Activated naive CD4-positive, alpha-beta T cell treated with anti-CD3 and anti-CD28 coated beads for 36 hours (primary cell): Measurements from ENCODE around the gene NCOR2. TPM values are rescaled to one million over a fixed set of nuclear protein-coding genes. Genes with fewer than 3 reads are reported as not detected.

ENCODE experiments used
- CTCF ChIA-PET: fragments of 350-600 bp; sonication (Branson Sonifier 250); formaldehyde crosslinking; loops from one replicate; lab custom pipeline; 2021; ENCODE audit warnings: antibody characterized with exemption; lab: Charles Lee
- DNase-seq: peaks from one replicate; pipeline ENCODE4 v3.0.0-alpha.2; 2020
- H3K27ac Mint-ChIP-seq: one replicate; pipeline ENCODE4 v1.8.0; 2021; ENCODE audit warnings: mild to moderate bottlenecking, mixed read lengths
- H3K27me3 Mint-ChIP-seq: one replicate; pipeline ENCODE4 v1.8.0; 2021; ENCODE audit warnings: low read depth, mixed read lengths
- H3K36me3 Mint-ChIP-seq: one replicate; pipeline ENCODE4 v1.8.0; 2021; ENCODE audit warnings: low read depth, mixed read lengths
- H3K4me1 Mint-ChIP-seq: one replicate; pipeline ENCODE4 v1.8.0; 2021; ENCODE audit warnings: low read depth, mixed read lengths
- H3K4me3 Mint-ChIP-seq: one replicate; pipeline ENCODE4 v1.8.0; 2021; ENCODE audit warnings: mild to moderate bottlenecking, moderate library complexity, mixed read lengths
- H3K9me3 Mint-ChIP-seq: one replicate; pipeline ENCODE4 v1.8.0; 2021; ENCODE audit warnings: mixed read lengths
- intact Hi-C: fragments of 100-400 bp; cut with micrococcal nuclease; formaldehyde crosslinking; loops from one replicate; pipeline ENCODE4 v1.15.1; 2023
- total RNA-seq, 2 experiments: library from RNA; stranded (reverse); gene quantifications; one replicate each; pipeline ENCODE4 v1.2.3, GENCODE V29; 2021

NCOR2 gene
- total RNA-seq, result 100 to 1,000 TPM; 102 TPM

DNA sequence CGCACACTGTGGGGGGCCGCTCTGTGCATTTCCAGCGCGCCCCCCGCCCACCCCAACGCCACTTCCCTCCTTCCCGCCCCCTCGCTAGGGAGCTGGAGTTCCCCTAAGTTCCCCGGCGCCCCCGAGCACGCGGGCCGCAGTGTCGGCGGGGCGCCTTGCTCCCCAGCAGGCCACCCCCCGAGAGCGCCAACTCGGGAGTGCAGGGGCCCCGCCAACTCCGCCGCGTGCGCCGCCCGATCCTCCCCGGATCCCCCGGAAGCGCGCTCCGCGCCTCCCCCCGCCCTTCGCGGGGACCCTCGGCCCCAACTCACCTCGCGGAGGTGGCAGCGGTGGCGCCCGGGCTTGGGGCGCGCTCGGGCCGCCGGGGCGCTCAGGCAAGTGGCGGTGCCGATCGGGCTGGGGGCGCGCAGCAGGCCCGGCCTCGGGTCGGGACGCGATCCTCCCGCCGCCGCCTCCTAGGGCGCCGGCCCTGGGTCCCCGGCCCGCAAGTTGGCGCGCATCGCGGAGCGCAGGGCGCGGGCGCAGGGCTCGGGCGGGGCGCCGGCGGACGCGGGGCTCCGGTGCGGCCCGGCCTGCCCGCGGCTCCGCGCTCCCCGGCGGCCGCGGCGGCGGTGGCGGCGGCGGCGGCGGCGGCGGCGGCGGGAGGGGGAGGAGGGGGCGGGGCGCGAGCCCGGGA is at the start of gene NCOR2:
Gene NCOR2 (minus strand): TSS at position 616 of the 676 bp plus-strand sequence. CDS start 72,361 bp downstream, outside the sequence.
- peak within 1 kb of the TSS; percentile 91 for H3K4me3 Mint-ChIP-seq
- no peaks in the 10 kb centered on the region for H3K9me3 Mint-ChIP-seq
- CTCF ChIA-PET, result interaction anchor here (0.5 to 1.3 kb wide), 4 partner anchors 12 to 194 kb away, joined by 3 to 4 read pairs (median 3); no protein-coding TSS in a partner anchor
- H3K36me3 Mint-ChIP-seq, result no peaks in the 10 kb centered on the region
- H3K27me3 Mint-ChIP-seq, result no peaks in the 10 kb centered on the region
- peak within 1 kb of the TSS; percentile 87 for H3K27ac Mint-ChIP-seq
- peak; percentile 40 for DNase-seq
- intact Hi-C loops, result loop anchor here (2.0 to 10.0 kb wide), 7 partner anchors 100 to 855 kb away; partner anchors contain the start of gene ATP6V0A2
- H3K4me1 Mint-ChIP-seq, result peaks cover 37% of the 10 kb centered on the region

- intact Hi-C loops, result no loop called here
- Mint-ChIP-seq H3K36me3 (no peaks in the 10 kb centered on the region), H3K27me3 (no peaks in the 10 kb centered on the region), H3K9me3 (peaks cover 2% of the 10 kb centered on the region), H3K4me1 (peaks cover 3% of the 10 kb centered on the region), H3K4me3 (no peak overlapping the region), H3K27ac (no peak overlapping the region)
- no peak for DNase-seq
- CTCF ChIA-PET, result no interaction called here
Observed at GRCh38 chr12:124616394-124617221, 49.2 kb upstream of the NCOR2 start.

DNA sequence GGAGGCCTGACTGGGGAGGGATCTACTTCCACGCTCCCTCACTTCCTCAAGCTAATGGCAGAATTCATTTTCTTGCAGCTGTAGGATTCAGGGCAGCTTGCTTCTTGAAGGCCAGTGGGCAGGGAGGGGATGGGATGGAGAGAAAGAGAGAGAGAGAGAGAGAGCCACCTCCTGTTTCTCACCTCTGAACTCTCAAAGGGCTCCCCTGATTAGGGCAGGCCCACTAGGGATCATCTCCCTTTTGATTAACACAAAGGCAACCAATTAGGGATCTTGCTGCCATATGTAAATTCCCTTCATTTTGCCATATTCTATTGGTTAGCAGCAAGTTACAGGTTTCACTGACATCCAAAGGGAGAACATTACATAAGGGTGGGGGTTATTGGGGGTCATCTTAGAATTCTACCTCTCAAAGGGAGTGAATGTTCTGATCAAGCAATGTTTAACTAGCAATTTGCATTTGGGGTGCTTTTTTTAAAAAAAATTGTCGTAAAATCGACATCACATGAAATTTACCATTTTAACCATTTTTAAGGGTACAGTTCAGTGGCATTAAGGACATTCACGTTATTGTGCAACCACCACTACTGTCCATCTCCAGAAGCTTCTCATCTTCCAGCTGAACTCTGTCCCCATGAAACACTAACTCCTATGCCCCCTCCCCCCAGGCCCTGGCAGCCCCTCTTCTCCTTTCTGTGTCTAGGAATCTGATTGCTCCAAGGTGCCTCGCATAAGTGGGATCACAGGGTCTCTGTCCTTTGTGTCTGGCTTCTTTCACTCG is 47.3 kb upstream of the NCOR2 start:
- intact Hi-C loops, result no loop called here
- CTCF ChIA-PET, result no interaction called here
- Mint-ChIP-seq H3K36me3 (no peaks in the 10 kb centered on the region), H3K27ac (no peak overlapping the region), H3K9me3 (peaks cover 2% of the 10 kb centered on the region), H3K4me3 (no peak overlapping the region), H3K4me1 (peaks cover 5% of the 10 kb centered on the region), H3K27me3 (no peaks in the 10 kb centered on the region)
- DNase-seq, result no peak

DNA sequence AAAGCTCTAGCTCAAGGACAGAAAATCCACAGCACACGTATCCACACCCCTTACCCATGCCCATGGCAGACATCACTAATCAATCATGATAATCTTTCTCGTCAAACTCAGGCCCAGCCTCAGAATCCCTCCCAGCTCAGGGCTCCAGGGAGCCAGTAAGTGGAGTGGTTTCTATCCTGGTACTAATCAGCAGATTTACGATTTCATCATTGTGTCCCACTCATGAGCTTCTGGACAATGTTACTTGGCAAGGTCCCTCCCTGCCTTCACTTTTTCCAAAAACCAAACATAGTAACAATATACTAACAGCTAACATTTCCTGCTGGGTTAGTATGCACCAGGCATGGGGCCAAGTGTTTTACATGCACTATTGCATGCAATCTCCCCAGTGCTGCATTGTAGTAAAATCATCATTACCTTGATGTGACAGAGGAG is 45.8 kb upstream of the NCOR2 start:
- CTCF ChIA-PET, result no interaction called here
- peaks cover 2% of the 10 kb centered on the region for H3K9me3 Mint-ChIP-seq
- no peaks in the 10 kb centered on the region for H3K36me3 Mint-ChIP-seq
- no peak overlapping the region for H3K4me3 Mint-ChIP-seq
- H3K4me1 Mint-ChIP-seq, result peaks cover 20% of the 10 kb centered on the region
- intact Hi-C loops, result no loop called here
- peak overlapping the region; percentile 53 for H3K27ac Mint-ChIP-seq
- no peak for DNase-seq
- H3K27me3 Mint-ChIP-seq, result peaks cover 2% of the 10 kb centered on the region

- CTCF ChIA-PET, result no interaction called here
- DNase-seq, result no peak
- intact Hi-C loops, result no loop called here
- H3K27me3 Mint-ChIP-seq, result peaks cover 2% of the 10 kb centered on the region
- no peak overlapping the region for H3K4me3 Mint-ChIP-seq
- H3K4me1 Mint-ChIP-seq, result peaks cover 25% of the 10 kb centered on the region
- H3K9me3 Mint-ChIP-seq, result peaks cover 2% of the 10 kb centered on the region
- H3K27ac Mint-ChIP-seq, result no peak overlapping the region
- H3K36me3 Mint-ChIP-seq, result no peaks in the 10 kb centered on the region
Observed at GRCh38 chr12:124612410-124612680, 44.9 kb upstream of the NCOR2 start.

DNA sequence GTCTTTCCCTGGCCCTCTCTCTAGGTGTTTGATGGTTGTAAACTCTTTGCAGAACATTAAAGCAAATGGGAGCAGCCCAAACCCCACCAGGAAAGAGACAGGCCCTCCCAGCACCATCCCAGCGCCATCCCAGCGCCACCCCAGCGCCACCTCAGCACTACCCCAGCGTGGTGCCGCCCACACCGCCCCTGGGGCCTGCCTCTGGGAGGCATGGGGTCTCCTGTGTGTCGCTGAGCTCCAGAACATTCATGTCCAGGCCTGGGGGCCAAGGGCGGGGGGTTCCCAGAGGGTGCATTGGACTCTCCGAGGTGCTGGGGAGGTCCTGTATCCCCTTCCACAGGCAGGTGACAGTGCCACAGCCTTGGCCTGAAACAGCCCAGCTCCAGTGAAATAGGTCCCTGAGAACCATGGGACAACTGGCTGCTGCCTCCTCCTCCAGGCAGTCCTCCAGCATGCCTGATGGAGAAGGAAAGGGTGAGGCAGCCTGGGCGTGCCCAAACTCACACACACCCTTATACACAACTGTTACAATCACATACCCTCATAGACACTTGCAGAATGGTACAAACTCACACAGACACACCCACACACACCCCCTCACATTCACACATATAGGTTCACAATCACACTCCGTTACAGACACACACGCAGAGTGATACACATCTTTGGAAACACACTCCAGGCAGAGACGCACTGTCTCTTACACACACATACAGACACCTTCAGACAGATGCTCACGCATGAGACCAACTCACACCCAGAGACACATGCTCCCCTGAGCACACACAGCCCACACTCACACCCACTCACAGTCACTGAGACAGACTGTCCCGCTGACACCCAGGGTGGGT is 44.4 kb upstream of the NCOR2 start:
- Mint-ChIP-seq H3K4me3 (no peak overlapping the region), H3K27ac (no peak overlapping the region), H3K9me3 (peaks cover 2% of the 10 kb centered on the region), H3K4me1 (peaks cover 22% of the 10 kb centered on the region), H3K27me3 (peaks cover 2% of the 10 kb centered on the region), H3K36me3 (no peaks in the 10 kb centered on the region)
- intact Hi-C loops, result no loop called here
- CTCF ChIA-PET, result no interaction called here
- DNase-seq, result no peak

DNA sequence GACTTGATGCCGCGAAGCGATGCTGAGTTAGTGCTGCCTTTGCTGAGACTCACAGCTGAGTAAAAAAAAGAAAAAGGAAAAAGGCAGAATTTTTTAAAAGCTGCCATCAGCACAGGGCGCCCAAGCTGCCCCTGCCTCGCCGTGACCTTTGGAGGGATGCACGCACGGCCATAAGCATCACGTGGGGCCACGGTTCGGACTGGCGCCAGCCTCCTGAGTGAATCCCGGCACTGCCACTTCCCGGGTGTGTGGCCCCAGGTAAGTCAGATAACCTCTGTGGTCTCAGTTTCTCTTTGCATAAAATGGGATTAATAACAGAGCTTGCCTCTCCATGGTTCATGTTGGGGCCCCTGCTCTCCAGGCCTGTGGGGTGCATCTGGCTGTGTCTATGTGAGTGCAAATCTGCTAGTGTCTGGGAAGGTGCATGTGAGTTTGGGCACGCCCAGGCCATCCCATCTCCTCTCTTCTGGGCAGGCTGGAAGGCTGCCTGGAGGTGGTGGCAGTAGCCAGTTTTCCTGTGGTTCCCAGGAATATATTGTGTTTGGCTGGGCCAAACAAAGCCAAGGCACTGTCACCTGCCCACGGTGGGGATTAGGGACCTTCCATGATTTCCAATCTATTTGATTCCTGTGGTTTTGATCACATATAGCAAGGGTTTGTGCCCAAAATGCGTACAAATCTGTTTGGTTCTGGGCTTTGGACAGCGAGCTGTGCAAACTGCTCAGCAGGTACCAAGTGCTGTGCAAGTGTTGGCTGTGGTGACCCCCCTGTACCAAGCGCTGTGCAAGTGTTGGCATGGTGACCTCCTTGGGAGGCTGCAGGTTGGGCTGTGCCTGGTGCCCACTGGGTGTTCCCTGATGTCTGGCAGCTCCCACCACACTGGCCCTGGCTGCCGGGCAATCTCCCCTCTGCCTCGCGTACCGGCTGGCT is 43.5 kb upstream of the NCOR2 start:
- Mint-ChIP-seq H3K9me3 (peaks cover 2% of the 10 kb centered on the region), H3K36me3 (no peaks in the 10 kb centered on the region), H3K27ac (no peak overlapping the region), H3K27me3 (peaks cover 2% of the 10 kb centered on the region), H3K4me3 (no peak overlapping the region), H3K4me1 (peaks cover 21% of the 10 kb centered on the region)
- CTCF ChIA-PET, result no interaction called here
- intact Hi-C loops, result no loop called here
- DNase-seq, result no peak

- no peak overlapping the region for H3K27ac Mint-ChIP-seq
- H3K9me3 Mint-ChIP-seq, result peaks cover 2% of the 10 kb centered on the region
- peak; percentile 28 for DNase-seq
Observed at GRCh38 chr12:124610021-124610612, 42.7 kb upstream of the NCOR2 start.

GRCh38 chr12:124609041-124609989 is 41.9 kb upstream of the NCOR2 start:
- Mint-ChIP-seq H3K4me1 (peaks cover 21% of the 10 kb centered on the region), H3K4me3 (peak overlapping the region; percentile 33), H3K9me3 (peaks cover 2% of the 10 kb centered on the region), H3K36me3 (no peaks in the 10 kb centered on the region), H3K27ac (no peak overlapping the region), H3K27me3 (peaks cover 2% of the 10 kb centered on the region)
- peak; percentile 93 for DNase-seq
- intact Hi-C loops, result loop anchor here (1.0 to 2.0 kb wide), 3 partner anchors 27 to 103 kb away; no protein-coding TSS in a partner anchor
- CTCF ChIA-PET, result no interaction called here

More at GRCh38 chr12:124610021-124610612, 42.7 kb upstream of the NCOR2 start:
- intact Hi-C loops, result no loop called here
- peaks cover 2% of the 10 kb centered on the region for H3K27me3 Mint-ChIP-seq
- H3K36me3 Mint-ChIP-seq, result no peaks in the 10 kb centered on the region
- peaks cover 21% of the 10 kb centered on the region for H3K4me1 Mint-ChIP-seq
- H3K4me3 Mint-ChIP-seq, result no peak overlapping the region
- CTCF ChIA-PET, result no interaction called here

- no peaks in the 10 kb centered on the region for H3K36me3 Mint-ChIP-seq
- H3K4me3 Mint-ChIP-seq, result peak overlapping the region; percentile 33
- peaks cover 2% of the 10 kb centered on the region for H3K9me3 Mint-ChIP-seq
- intact Hi-C loops, result loop anchor here (2.0 kb wide), 1 partner anchor 104 kb away; no protein-coding TSS in a partner anchor
- H3K27me3 Mint-ChIP-seq, result peaks cover 2% of the 10 kb centered on the region
- CTCF ChIA-PET, result no interaction called here
- DNase-seq, result no peak
- H3K4me1 Mint-ChIP-seq, result peaks cover 21% of the 10 kb centered on the region
- no peak overlapping the region for H3K27ac Mint-ChIP-seq
Observed at GRCh38 chr12:124608450-124608870, 41.0 kb upstream of the NCOR2 start.
